Bronchial epithelial cell (primary cell): ENCODE measurements around the gene CLEC11A. TPM values are rescaled to one million over a fixed set of nuclear protein-coding genes. Genes with fewer than 3 reads are reported as not detected.
"Not testable (repeated sequence)": the region's sequence is repeated elsewhere in the genome, so short reads cannot be mapped to it uniquely, and the experiment has no call there.

Source experiments
- DNase-seq: peaks from one replicate; pipeline ENCODE4 v3.0.0-alpha.2; 2010; ENCODE audit warnings: low read depth
- FAIRE-seq: peaks from 2 replicates; lab custom pipeline; 2011; peaks lifted over from hg19 to GRCh38; lab: Jason Lieb, UNC
- H3K27me3 ChIP-seq: 2 replicates; pipeline ENCODE4 v1.5.1; 2011; ENCODE audit warnings: low read length; ENCODE audit not compliant: control insufficient read depth, insufficient read depth
- H3K36me3 ChIP-seq: 2 replicates; pipeline ENCODE4 v1.5.1; 2011; ENCODE audit warnings: low read length; ENCODE audit not compliant: control insufficient read depth, insufficient read depth
- H3K4me3 ChIP-seq: 2 replicates; pipeline ENCODE4 v1.5.1; 2011; ENCODE audit warnings: mild to moderate bottlenecking, low read depth, low read length, control low read depth
- CTCF ChIP-seq: IDR thresholded peaks from 2 replicates; pipeline ENCODE4 v1.5.1; 2011; ENCODE audit warnings: mild to moderate bottlenecking, moderate library complexity, low read length, control low read depth, inconsistent platforms; ENCODE audit not compliant: insufficient read depth, severe bottlenecking
- total RNA-seq: library from RNA; depleted of rRNA; stranded (reverse); fragments of >200 nt; gene quantifications from 2 replicates; pipeline ENCODE4 v1.2.1, GENCODE V29; 2014

CLEC11A gene
- total RNA-seq, 1 donor from 2014 or later, result 0.26 TPM

- Histone ChIP-seq H3K27me3 (no peaks in the 10 kb centered on the region), H3K4me3 (no peak overlapping the region), H3K36me3 (no peaks in the 10 kb centered on the region)
- FAIRE-seq, result no peak
- DNase-seq, result no peak
- TF ChIP-seq CTCF, result no peak
These were observed 45.1 kb downstream of the CLEC11A start for GRCh38 chr19:50768277-50768676.

- not testable (repeated sequence) for H3K36me3 ChIP-seq, H3K4me3 ChIP-seq, FAIRE-seq, DNase-seq, H3K27me3 ChIP-seq
These were observed 47.0 kb downstream of the CLEC11A start, which contains the start of gene GPR32 for GRCh38 chr19:50770164-50770563. TSS of gene GPR32 (plus strand) at chr19:50770464. CDS start at chr19:50770601, 137 bp downstream.

- FAIRE-seq, result no peak
- no peak for TF ChIP-seq CTCF
- no peaks in the 10 kb centered on the region for H3K36me3 ChIP-seq
- H3K4me3 ChIP-seq, result no peak overlapping the region
- H3K27me3 ChIP-seq, result no peaks in the 10 kb centered on the region
- no peak for DNase-seq
These were observed 47.7 kb downstream of the CLEC11A start for GRCh38 chr19:50770888-50771287.

- no peak for DNase-seq
- no peaks in the 10 kb centered on the region for H3K27me3 ChIP-seq
- TF ChIP-seq CTCF, result no peak
- no peaks in the 10 kb centered on the region for H3K36me3 ChIP-seq
- H3K4me3 ChIP-seq, result no peak overlapping the region
- no peak for FAIRE-seq
These were observed 49.3 kb downstream of the CLEC11A start for GRCh38 chr19:50772476-50772875.

- FAIRE-seq, result not testable (repeated sequence)
These were observed 49.7 kb downstream of the CLEC11A start for GRCh38 chr19:50772912-50773311.

GRCh38 chr19:50773454-50773853, 50.3 kb downstream of the CLEC11A start:
- not testable (repeated sequence) for H3K4me3 ChIP-seq, H3K27me3 ChIP-seq, H3K36me3 ChIP-seq, DNase-seq, FAIRE-seq

More at GRCh38 chr19:50772912-50773311, 49.7 kb downstream of the CLEC11A start:
- DNase-seq, H3K4me3 ChIP-seq, H3K36me3 ChIP-seq, H3K27me3 ChIP-seq: not testable (repeated sequence)

Other genes starting within 250 kb of the CLEC11A start
- gene EMC10, start 246.9 kb upstream of the CLEC11A start, total RNA-seq, result 24.7 and 37.1 TPM in 2 replicates
- 0.51 and 0.79 TPM in 2 replicates for gene GARIN5A, start 246.5 kb upstream of the CLEC11A start, total RNA-seq
- gene JOSD2, start 212.2 kb upstream of the CLEC11A start, total RNA-seq, result 10.5 and 29.3 TPM in 2 replicates
- not detected in 2 replicates for gene ASPDH, start 209.5 kb upstream of the CLEC11A start, total RNA-seq
- gene LRRC4B, start 154.9 kb upstream of the CLEC11A start, total RNA-seq, result not detected in 2 replicates
- not detected in 2 replicates for gene SYT3, start 83.5 kb upstream of the CLEC11A start, total RNA-seq
- gene C19orf81, start 73.9 kb upstream of the CLEC11A start, total RNA-seq, result not detected in 2 replicates
- gene SHANK1, start 3.6 kb upstream of the CLEC11A start, total RNA-seq, result under 0.01 TPM in 1 of 2 replicates, not detected in the other
- not detected in 2 replicates for gene GPR32, start 47.1 kb downstream of the CLEC11A start, total RNA-seq
- not detected in 2 replicates for gene ACP4, start 67.1 kb downstream of the CLEC11A start, total RNA-seq
- not detected in 2 replicates for gene KLK1, start 100.4 kb downstream of the CLEC11A start, total RNA-seq
- not detected in 2 replicates for gene KLK15, start 110.2 kb downstream of the CLEC11A start, total RNA-seq
- not detected in 2 replicates for gene KLK3, start 131.6 kb downstream of the CLEC11A start, total RNA-seq
- 0.53 TPM in 1 of 2 replicates, not detected in the other for gene KLK2, start 150.1 kb downstream of the CLEC11A start, total RNA-seq
- not detected in 2 replicates for gene KLK4, start 188.0 kb downstream of the CLEC11A start, total RNA-seq
- gene KLK5, start 229.7 kb downstream of the CLEC11A start, total RNA-seq, result 3.4 and 12.0 TPM in 2 replicates
- 0.26 TPM in 2 replicates for gene KLK6, start 246.2 kb downstream of the CLEC11A start, total RNA-seq